Chondrocyte (in vitro differentiated cells): ENCODE results near the gene CPEB4. TPM values are rescaled to one million over a fixed set of nuclear protein-coding genes. Genes with fewer than 3 reads are reported as not detected.

ENCODE experiments used
- DNase-seq: peaks from one replicate; pipeline ENCODE4 v3.0.0; 2021; ENCODE audit warnings: mixed read lengths, low spot score
- H3K27ac Mint-ChIP-seq: one replicate; pipeline ENCODE4 v1.8.0; 2021; ENCODE audit warnings: mild to moderate bottlenecking, moderate library complexity, mixed read lengths; ENCODE audit not compliant: unreplicated experiment
- H3K27me3 Mint-ChIP-seq: 2 replicates; pipeline ENCODE4 v1.8.0; 2021; ENCODE audit warnings: low read depth, mixed read lengths
- H3K36me3 Mint-ChIP-seq: 2 replicates; pipeline ENCODE4 v1.8.0; 2021; ENCODE audit warnings: low read depth, mixed read lengths
- H3K4me1 Mint-ChIP-seq: 2 replicates; pipeline ENCODE4 v1.8.0; 2021; ENCODE audit warnings: low read depth, mild to moderate bottlenecking, mixed read lengths
- H3K4me3 Mint-ChIP-seq: one replicate; pipeline ENCODE4 v1.8.0; 2021; ENCODE audit warnings: mild to moderate bottlenecking, moderate library complexity, mixed read lengths; ENCODE audit not compliant: unreplicated experiment
- H3K9me3 Mint-ChIP-seq: 2 replicates; pipeline ENCODE4 v1.8.0; 2021; ENCODE audit warnings: low read depth, mixed read lengths
- CTCF ChIP-seq: fragments of 200-600 bp; sonication (generic); IDR thresholded peaks from 2 replicates; pipeline ENCODE4 v1.5.0; 2021; ENCODE audit warnings: antibody characterized with exemption, mild to moderate bottlenecking, moderate library complexity
- total RNA-seq: library from RNA; stranded (reverse); gene quantifications from 3 replicates; pipeline ENCODE4 v1.2.1, GENCODE V29; 2021

Gene CPEB4
- total RNA-seq, 1 donor from 2014 or later, result 27.1 TPM

- DNase-seq, result no peak
- H3K4me1 Mint-ChIP-seq, result peaks cover 13% of the 10 kb centered on the region
- no peak overlapping the region for H3K4me3 Mint-ChIP-seq
- H3K9me3 Mint-ChIP-seq, result no peaks in the 10 kb centered on the region
- H3K27ac Mint-ChIP-seq, result no peak overlapping the region
- TF ChIP-seq CTCF, result no peak
- H3K36me3 Mint-ChIP-seq, result peaks cover 5% of the 10 kb centered on the region
- no peaks in the 10 kb centered on the region for H3K27me3 Mint-ChIP-seq
Measured at GRCh38 chr5:173913686-173914321, 25.7 kb downstream of the CPEB4 start.

GRCh38 chr5:173915310-173916014 is 27.3 kb downstream of the CPEB4 start:
- Mint-ChIP-seq H3K27me3 (no peaks in the 10 kb centered on the region), H3K4me1 (peaks cover 6% of the 10 kb centered on the region), H3K9me3 (no peaks in the 10 kb centered on the region), H3K4me3 (no peak overlapping the region), H3K27ac (no peak overlapping the region), H3K36me3 (peaks cover 5% of the 10 kb centered on the region)
- TF ChIP-seq CTCF, result no peak
- no peak for DNase-seq

GRCh38 chr5:173916233-173916632 is 28.1 kb downstream of the CPEB4 start:
- Mint-ChIP-seq H3K4me1 (peaks cover 6% of the 10 kb centered on the region), H3K27ac (no peak overlapping the region), H3K4me3 (no peak overlapping the region), H3K9me3 (no peaks in the 10 kb centered on the region), H3K36me3 (peaks cover 5% of the 10 kb centered on the region), H3K27me3 (no peaks in the 10 kb centered on the region)
- no peak for DNase-seq
- no peak for TF ChIP-seq CTCF

GRCh38 chr5:173917788-173918786 is 29.9 kb downstream of the CPEB4 start:
- no peak for DNase-seq
- Mint-ChIP-seq H3K4me3 (no peak overlapping the region), H3K4me1 (peaks cover 7% of the 10 kb centered on the region), H3K27me3 (no peaks in the 10 kb centered on the region), H3K9me3 (no peaks in the 10 kb centered on the region), H3K27ac (no peak overlapping the region), H3K36me3 (no peaks in the 10 kb centered on the region)
- peak; percentile 25 for TF ChIP-seq CTCF

- no peak for TF ChIP-seq CTCF
- Mint-ChIP-seq H3K27ac (no peak overlapping the region), H3K27me3 (no peaks in the 10 kb centered on the region), H3K9me3 (no peaks in the 10 kb centered on the region), H3K4me3 (no peak overlapping the region), H3K4me1 (peaks cover 20% of the 10 kb centered on the region), H3K36me3 (no peaks in the 10 kb centered on the region)
- DNase-seq, result no peak
Measured at GRCh38 chr5:173919443-173919842, 31.3 kb downstream of the CPEB4 start.
